A549 (cell line): Measurements from ENCODE around the gene TUBB1. TPM values are rescaled to one million over a fixed set of nuclear protein-coding genes. Genes with fewer than 3 reads are reported as not detected.

Experiments used
- ATAC-seq, 2 experiments: fragments of 200-7000 bp in 1 of 2; fragments of >200 bp in 1 of 2; cut with Nextera tagmentation in 1 of 2; cut with Tn5 transposase in 1 of 2; 3 replicates each; pipeline versions ENCODE4 v1.8.0 to v1.9.1; 2018 to 2020; ENCODE audit warnings: mild to moderate bottlenecking in 1 of 2, moderate library complexity in 1 of 2
- CTCF ChIA-PET: fragments of 300-600 bp; sonication (Branson Sonifier 250); formaldehyde crosslinking; extraction: SDS; loops from one replicate; lab custom pipeline; 2021; ENCODE audit warnings: antibody characterized with exemption, inconsistent platforms; lab: Yijun Ruan, JAX
- POLR2A ChIA-PET: fragments of 350-600 bp; formaldehyde crosslinking; extraction: SDS; loops from one replicate; lab custom pipeline; 2021; ENCODE audit warnings: antibody characterized with exemption, inconsistent platforms; lab: Yijun Ruan, JAX
- DNase-seq, 2 experiments: peaks; one replicate each; pipeline versions ENCODE4 v3.0.0 to v3.0.0-alpha.2; 2011 to 2016; ENCODE audit warnings: low read depth in 1 of 2, low spot score in 1 of 2
- FAIRE-seq: peaks from 2 replicates; lab custom pipeline; 2011; peaks lifted over from hg19 to GRCh38; lab: Jason Lieb, UNC
- H3K27ac ChIP-seq, 2 experiments: fragments of >200 bp; sonication (Bioruptor Twin); formaldehyde crosslinking; 3 replicates each; pipeline ENCODE4 v1.5.1; 2016 to 2017
- H3K4me1 ChIP-seq: fragments of >200 bp; sonication (Bioruptor Twin); formaldehyde crosslinking; 3 replicates; pipeline ENCODE4 v1.6.1; 2016
- H3K4me2 ChIP-seq: fragments of >200 bp; sonication (Bioruptor Twin); formaldehyde crosslinking; 3 replicates; pipeline ENCODE4 v1.6.1; 2016
- H3K4me3 ChIP-seq: fragments of >200 bp; sonication (Bioruptor Twin); formaldehyde crosslinking; 3 replicates; pipeline ENCODE4 v1.5.1; 2016
- H3K9me3 ChIP-seq: fragments of >200 bp; sonication (Bioruptor Twin); formaldehyde crosslinking; 3 replicates; pipeline ENCODE4 v1.6.1; 2016
- ATOH8 ChIP-seq: fragments of 250-450 bp; sonication (Bioruptor Pico); IDR thresholded peaks from 2 replicates; pipeline ENCODE4 v1.5.0; 2020; ENCODE audit warnings: low read depth, mild to moderate bottlenecking, moderate library complexity
- CEBPB ChIP-seq, 2 experiments: fragments of >200 bp in 1 of 2; sonication (Bioruptor Twin) in 1 of 2; formaldehyde crosslinking in 1 of 2; IDR thresholded peaks; 2 replicates each; pipeline ENCODE4 v1.6.1; 2012 to 2016
- CHD4 ChIP-seq: fragments of 200-600 bp; sonication (generic); IDR thresholded peaks from 2 replicates; pipeline ENCODE4 v1.6.1; 2016; ENCODE audit warnings: antibody characterized with exemption, mild to moderate bottlenecking, borderline replicate concordance
- EHF ChIP-seq: fragments of 250-450 bp; sonication (Bioruptor Pico); IDR thresholded peaks from 2 replicates; pipeline ENCODE4 v1.5.0; 2020; ENCODE audit warnings: mild to moderate bottlenecking
- EHMT2 ChIP-seq: fragments of 200-600 bp; sonication (generic); IDR thresholded peaks from 2 replicates; pipeline ENCODE4 v1.6.1; 2016; ENCODE audit warnings: antibody characterized with exemption, low read depth, mild to moderate bottlenecking, moderate library complexity
- EP300 ChIP-seq, 2 experiments: fragments of >200 bp; sonication (Bioruptor Twin); formaldehyde crosslinking; IDR thresholded peaks; 2 replicates in 1 of 2; 3 replicates in 1 of 2; pipeline ENCODE4 v1.6.1; 2016 to 2017
- FOXS1 ChIP-seq: fragments of 250-450 bp; sonication (Bioruptor Pico); IDR thresholded peaks from 2 replicates; pipeline ENCODE4 v1.5.0; 2020; ENCODE audit warnings: mild to moderate bottlenecking, moderate library complexity
- GATA3 ChIP-seq: IDR thresholded peaks from 2 replicates; pipeline ENCODE4 v1.6.1; 2012; ENCODE audit warnings: borderline replicate concordance
- HDAC2 ChIP-seq: fragments of 200-600 bp; sonication (generic); IDR thresholded peaks from 2 replicates; pipeline ENCODE4 v1.6.1; 2016
- JUN ChIP-seq, 2 experiments: fragments of >200 bp; sonication (Bioruptor Twin); formaldehyde crosslinking; IDR thresholded peaks; 2 replicates in 1 of 2; 3 replicates in 1 of 2; pipeline ENCODE4 v1.6.1; 2016 to 2017
- JUNB ChIP-seq: fragments of >200 bp; sonication (Bioruptor Twin); formaldehyde crosslinking; IDR thresholded peaks from 2 replicates; pipeline ENCODE4 v1.6.1; 2016
- MAFK ChIP-seq: fragments of 450-650 bp; IDR thresholded peaks from 2 replicates; pipeline ENCODE4 v1.6.1; 2014; ENCODE audit not compliant: partially characterized antibody
- MAZ ChIP-seq: fragments of 150-350 bp; IDR thresholded peaks from 2 replicates; pipeline ENCODE4 v1.6.1; 2014; ENCODE audit warnings: antibody characterized with exemption, low read depth, low read length, borderline replicate concordance
- POLR2A ChIP-seq: IDR thresholded peaks from 2 replicates; pipeline ENCODE4 v1.6.1; 2012; ENCODE audit warnings: mild to moderate bottlenecking, low read length
- RARB ChIP-seq: fragments of 250-450 bp; sonication (Bioruptor Pico); IDR thresholded peaks from 2 replicates; pipeline ENCODE4 v1.8.0; 2021; ENCODE audit warnings: mild to moderate bottlenecking, moderate library complexity
- RFX5 ChIP-seq: fragments of 450-650 bp; IDR thresholded peaks from 2 replicates; pipeline ENCODE4 v1.7.1; 2014; ENCODE audit warnings: antibody characterized with exemption, mild to moderate bottlenecking, moderate library complexity
- SREBF2 ChIP-seq: fragments of 450-650 bp; IDR thresholded peaks from 2 replicates; pipeline ENCODE4 v1.6.1; 2014; ENCODE audit warnings: mild to moderate bottlenecking, moderate library complexity
- TP53 ChIP-seq: fragments of 250-450 bp; sonication (Bioruptor Pico); IDR thresholded peaks from 2 replicates; pipeline ENCODE4 v1.5.0; 2021; ENCODE audit warnings: mild to moderate bottlenecking, moderate library complexity
- ZC3H11A ChIP-seq: fragments of 450-650 bp; IDR thresholded peaks from 2 replicates; pipeline ENCODE4 v1.6.1; 2014; ENCODE audit warnings: antibody characterized with exemption, mild to moderate bottlenecking
- ZFP36 ChIP-seq: fragments of 450-650 bp; IDR thresholded peaks from 2 replicates; pipeline ENCODE4 v1.6.1; 2014; ENCODE audit warnings: borderline replicate concordance; ENCODE audit not compliant: partially characterized antibody
- ZNF302 ChIP-seq: fragments of 250-450 bp; sonication (Bioruptor Pico); IDR thresholded peaks from 2 replicates; pipeline ENCODE4 v1.9.0; 2021; ENCODE audit warnings: inconsistent platforms, mild to moderate bottlenecking, moderate library complexity
- ZSCAN20 ChIP-seq: fragments of 250-450 bp; sonication (Bioruptor Pico); IDR thresholded peaks from 2 replicates; pipeline ENCODE4 v1.8.0; 2022; ENCODE audit warnings: mild to moderate bottlenecking, moderate library complexity
- WGBS: methylation state at CpG from one replicate; pipeline ENCODE4 v1.1.6; 2017; ENCODE audit errors: missing lambda C conversion rate; 5-methylcytosine and 5-hydroxymethylcytosine counted together
- polyA plus RNA-seq, 4 experiments: library from polyadenylated mRNA; depleted of rRNA in 3 of 4; stranded (reverse); fragments of >200 nt; fragmentation: RNase III in 1 of 4; extraction: RNeasy Plus Mini Kit Qiagen cat#74134 plus additional on column Dnase treatment in 1 of 4; gene quantifications; 2 replicates in 3 of 4; 3 replicates in 1 of 4; pipeline ENCODE4 v1.2.3, GENCODE V29; 2011 to 2017
- TF ChIP-seq, protein P1 (sequence below): fragments of 250-450 bp; sonication (Bioruptor Pico); IDR thresholded peaks from 2 replicates; pipeline ENCODE4 v1.5.0; 2021; ENCODE audit warnings: mild to moderate bottlenecking, moderate library complexity, borderline replicate concordance

TUBB1 gene
- polyA plus RNA-seq, 2 of the 4 experiments (the other 2 are of a cell fraction), result 0.03 TPM; not detected in 1

DNA sequence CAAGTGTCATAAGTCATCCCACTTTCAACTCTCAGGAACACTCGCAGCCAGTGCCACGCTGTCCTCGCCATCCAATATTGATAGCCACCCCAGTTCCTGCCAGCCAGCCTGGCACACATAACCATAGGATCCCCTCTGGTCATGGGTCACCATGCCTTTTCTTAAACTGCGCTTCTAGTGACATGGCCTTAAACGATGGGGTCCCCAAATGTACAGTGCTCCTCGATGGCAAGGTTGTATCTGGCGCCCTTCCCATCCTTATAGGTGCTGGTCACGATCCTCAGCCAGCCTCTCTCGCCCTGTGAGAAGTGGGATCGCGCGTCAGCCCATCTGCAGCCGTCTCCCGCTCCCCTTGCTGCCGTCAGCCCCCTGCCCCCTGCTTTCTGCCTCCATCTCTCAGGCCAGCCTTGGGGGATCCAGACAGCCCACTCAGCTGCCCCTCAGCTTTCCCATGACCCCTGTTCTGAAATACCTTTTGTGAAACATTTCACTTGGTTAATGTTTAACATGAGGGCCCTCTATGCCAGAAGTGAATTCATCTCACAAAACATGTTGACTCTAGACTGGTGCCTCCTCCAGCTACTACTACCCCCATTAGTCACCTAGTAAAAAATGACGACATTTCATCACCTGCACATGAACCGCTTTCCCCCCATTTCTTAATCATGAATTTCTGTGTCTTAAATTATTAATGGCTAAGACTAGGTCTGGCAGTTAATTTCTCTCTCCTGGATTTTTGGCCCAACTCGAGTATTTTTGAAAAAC is 23.6 kb upstream of the TUBB1 start:
- TF ChIP-seq MAZ (no peak), RFX5 (no peak), EP300 (IDR thresholded peaks at IDR 0.05) (no peak), TP53 (no peak), EHMT2 (no peak), MAFK (no peak), FOXS1 (CRISPR knock-in tag) (no peak), ZFP36 (no peak), GATA3 (no peak), POLR2A (no peak), SREBF2 (no peak), ZSCAN20 (CRISPR knock-in tag) (no peak), CHD4 (no peak), EHF (CRISPR knock-in tag) (no peak), CEBPB (IDR thresholded peaks at IDR 0.05) (no peak), ZNF302 (CRISPR knock-in tag) (no peak), ZC3H11A (no peak), JUNB (no peak), ATOH8 (CRISPR knock-in tag) (no peak)
- TF ChIP-seq, protein P1, sequence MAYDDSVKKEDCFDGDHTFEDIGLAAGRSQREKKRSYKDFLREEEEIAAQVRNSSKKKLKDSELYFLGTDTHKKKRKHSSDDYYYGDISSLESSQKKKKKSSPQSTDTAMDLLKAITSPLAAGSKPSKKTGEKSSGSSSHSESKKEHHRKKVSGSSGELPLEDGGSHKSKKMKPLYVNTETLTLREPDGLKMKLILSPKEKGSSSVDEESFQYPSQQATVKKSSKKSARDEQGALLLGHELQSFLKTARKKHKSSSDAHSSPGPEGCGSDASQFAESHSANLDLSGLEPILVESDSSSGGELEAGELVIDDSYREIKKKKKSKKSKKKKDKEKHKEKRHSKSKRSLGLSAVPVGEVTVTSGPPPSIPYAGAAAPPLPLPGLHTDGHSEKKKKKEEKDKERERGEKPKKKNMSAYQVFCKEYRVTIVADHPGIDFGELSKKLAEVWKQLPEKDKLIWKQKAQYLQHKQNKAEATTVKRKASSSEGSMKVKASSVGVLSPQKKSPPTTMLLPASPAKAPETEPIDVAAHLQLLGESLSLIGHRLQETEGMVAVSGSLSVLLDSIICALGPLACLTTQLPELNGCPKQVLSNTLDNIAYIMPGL (CRISPR knock-in tag), result no peak
- peak overlapping the region in 1 of 2 experiments; percentile 66; a peak in 2 of 6 replicates for H3K27ac ChIP-seq
- ChIA-PET CTCF (interaction anchor here (1.2 to 1.4 kb wide), 2 partner anchors 126 to 460 kb away, joined by 3 read pairs; no protein-coding TSS in a partner anchor), POLR2A (no interaction called here)
- ATAC-seq, result no peak; a peak in 2 of 6 replicates
- H3K9me3 ChIP-seq, result no peaks in the 10 kb centered on the region
- peak in 1 of 2 experiments; percentile 39 for DNase-seq
- WGBS, result 77% methylated on average over 18 of the region's 18 CpGs
- no peak overlapping the region for H3K4me3 ChIP-seq
- FAIRE-seq, result no peak
- peaks cover 20% of the 10 kb centered on the region for H3K4me1 ChIP-seq
- peak overlapping the region; percentile 36 for H3K4me2 ChIP-seq

DNA sequence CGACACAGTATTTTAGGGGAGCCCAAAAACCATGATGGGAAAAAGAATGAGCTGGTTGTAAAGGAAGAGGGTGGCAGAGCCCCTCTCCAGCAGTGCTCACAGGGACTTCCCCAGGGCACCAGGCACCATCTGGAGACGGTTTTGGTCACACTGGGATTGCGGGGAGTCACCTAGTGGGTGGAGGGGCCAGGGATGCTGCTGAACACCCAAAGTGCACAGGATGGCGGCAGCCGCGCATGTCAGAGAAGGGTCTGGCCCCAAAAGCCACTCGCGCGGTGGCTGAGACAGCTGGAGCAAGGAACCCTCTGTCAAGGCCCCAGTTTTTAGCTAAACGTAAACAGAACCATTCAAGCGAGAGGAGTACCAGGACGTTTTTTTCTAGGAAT is 23.0 kb upstream of the TUBB1 start:
- POLR2A ChIA-PET, result no interaction called here

GRCh38 chr20:58997141-58997770 is 22.0 kb upstream of the TUBB1 start:
- FAIRE-seq, result no peak
- ChIA-PET CTCF (interaction anchor here (0.6 to 0.9 kb wide), 2 partner anchors 15 to 54 kb away, joined by 3 read pairs; no protein-coding TSS in a partner anchor), POLR2A (interaction anchor here (1.1 kb wide), 1 partner anchor 35 kb away, joined by 3 read pairs; the partner anchor contains the start of gene ATP5F1E)

More for the DNA sequence above, 23.0 kb upstream of the TUBB1 start:
- DNase-seq, result no peak
- no peak for FAIRE-seq
- Histone ChIP-seq H3K4me2 (peak overlapping the region; percentile 36), H3K27ac (peak overlapping the region in 1 of 2 experiments; percentile 66; a peak in 2 of 6 replicates)
- WGBS, result 92% methylated on average over 12 of the region's 12 CpGs
- TF ChIP-seq EHF (CRISPR knock-in tag), result no peak
- 0 out of 5 replicates have a peak, but pooled peaks of 1 of the 2 experiments have one; percentile 13 for TF ChIP-seq JUN (IDR thresholded peaks at IDR 0.05)
- TF ChIP-seq, all 56 proteins: peak for 1
- CTCF ChIA-PET, result interaction anchor here (1.2 kb wide), 1 partner anchor 126 kb away, joined by 3 read pairs; no protein-coding TSS in a partner anchor
- Histone ChIP-seq H3K9me3 (no peaks in the 10 kb centered on the region), H3K4me1 (peaks cover 20% of the 10 kb centered on the region), H3K4me3 (no peak overlapping the region)
- no peak for ATAC-seq

More at GRCh38 chr20:58997141-58997770, 22.0 kb upstream of the TUBB1 start:
- WGBS, result 95% methylated on average over 24 of the region's 24 CpGs
- no peak overlapping the region for H3K4me3 ChIP-seq
- H3K27ac ChIP-seq, result no peak overlapping the region
- TF ChIP-seq HDAC2 (no peak), RARB (CRISPR knock-in tag) (no peak), TP53 (no peak), ZSCAN20 (CRISPR knock-in tag) (no peak)
- H3K4me2 ChIP-seq, result no peak overlapping the region
- DNase-seq, result no peak
- peaks cover 20% of the 10 kb centered on the region for H3K4me1 ChIP-seq
- no peak; a peak in 1 of 6 replicates for ATAC-seq
- H3K9me3 ChIP-seq, result no peaks in the 10 kb centered on the region
